H1 (cell line): ENCODE results near the gene NACAD. TPM values are rescaled to one million over a fixed set of nuclear protein-coding genes. Genes with fewer than 3 reads are reported as not detected.

ENCODE experiments used
- KDM5A ChIP-seq: fragments of 200-600 bp; IDR thresholded peaks from 2 replicates; pipeline ENCODE4 v1.7.1; 2012; ENCODE audit warnings: mild to moderate bottlenecking, low read length, inconsistent platforms, mixed read lengths
- RXRA ChIP-seq: IDR thresholded peaks from 2 replicates; pipeline ENCODE4 v1.6.1; 2011; ENCODE audit warnings: low read depth, mild to moderate bottlenecking, low read length, moderate library complexity; ENCODE audit not compliant: insufficient read depth
- polyA plus RNA-seq, 7 experiments: library from polyadenylated mRNA; depleted of rRNA in 3 of 7; stranded (reverse) in 5 of 7; unstranded in 2 of 7; fragments of >200 nt in 5 of 7; fragments of 200-250 nt in 2 of 7; gene quantifications; 1 replicate in 5 of 7; 2 replicates in 1 of 7; 4 replicates in 1 of 7; pipeline versions ENCODE4 v1.2.1 to v1.2.3, GENCODE V29; 2011 to 2013; ENCODE audit warnings: missing spikeins in 2 of 7, mixed read lengths in 2 of 7
- total RNA-seq: library from RNA; stranded (reverse); fragmentation: NEBNext Ultra II Directional; extraction: Animal tissue kit (Norgen Biotek cat#: 25700); gene quantifications from 2 replicates; pipeline ENCODE4 v1.2.1, GENCODE V29; 2021

The NACAD gene
- total and polyA plus RNA-seq, 2 of the 8 experiments (the other 6 are each of a cell fraction or from before 2014, with no cell fraction given) = 1.3 to 6.0 TPM

DNA sequence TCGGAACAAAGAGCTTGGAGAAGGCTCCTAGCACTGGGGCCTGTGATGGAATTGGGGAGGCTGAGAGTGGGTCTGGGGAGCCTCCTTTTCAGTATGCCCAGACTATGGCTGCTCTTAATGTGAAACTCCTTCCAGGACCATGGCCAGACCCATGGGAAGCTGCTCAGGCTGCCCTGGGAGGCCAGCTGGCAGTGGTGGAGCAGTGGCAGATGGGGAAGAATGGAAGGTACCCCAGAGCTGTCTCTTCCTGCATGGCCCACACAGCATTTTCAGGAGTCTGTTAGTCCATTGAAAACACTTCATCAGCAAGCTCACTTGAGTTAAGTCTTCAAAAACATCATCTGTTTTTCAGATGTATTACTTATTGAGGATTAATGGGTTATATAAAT, 18.5 kb downstream of the NACAD start (continued):
- no peak for TF ChIP-seq KDM5A
- TF ChIP-seq RXRA = no peak
